ENCODE measurements around the gene ARID1A. TPM values are rescaled to one million over a fixed set of nuclear protein-coding genes. Genes with fewer than 3 reads are reported as not detected.

Gene ARID1A
- total RNA-seq, 4 donors from 2014 or later: 43.4 to 72.0 (median 53.1) TPM

DNA sequence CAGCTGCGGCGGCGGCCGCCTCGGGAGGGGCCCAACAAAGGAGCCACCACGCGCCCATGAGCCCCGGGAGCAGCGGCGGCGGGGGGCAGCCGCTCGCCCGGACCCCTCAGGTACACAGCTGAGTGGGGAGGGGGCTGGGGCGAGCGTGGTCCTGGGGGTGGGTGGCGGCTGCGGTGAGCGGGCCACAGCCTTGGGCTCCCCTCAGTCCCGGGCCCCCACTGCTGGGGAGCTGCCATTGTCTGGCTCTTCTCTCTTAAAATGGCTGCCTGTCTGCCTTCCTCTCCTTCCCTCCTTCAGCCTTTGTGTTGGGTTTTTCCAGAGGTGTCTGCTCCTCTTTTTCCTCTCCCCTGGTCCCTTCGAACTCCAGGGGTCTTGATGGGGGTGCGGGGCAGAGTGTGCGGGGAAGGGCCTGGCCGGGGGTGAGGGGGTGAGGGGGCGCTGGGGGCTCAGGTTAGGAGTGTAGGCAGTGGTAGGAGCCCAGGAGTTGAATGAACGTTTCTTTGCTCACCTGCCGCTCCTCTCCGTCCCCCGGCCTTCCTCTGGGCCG is 1.7 kb downstream of the ARID1A start:
- in situ Hi-C loops (cut with MboI; ENCODE audit: low pct_ligation_motif_present in 1 of 4, low pct_unique_long_range_greater_than_20kb in 1 of 4, low sequenced_read_pairs in 3 of 4): loop anchor here (10.0 to 25.0 kb wide), 2 partner anchors 87 to 90 kb away; partner anchors contain the start of gene PIGV (in 4 of the 4)
- Histone ChIP-seq H3K4me3 (peak overlapping the region; percentile 90 to 99 (median 93)), H3K27me3 (no peaks in the 10 kb centered on the region), H3K9me3 (no peaks in the 10 kb centered on the region), H3K36me3 (no peaks in the 10 kb centered on the region), H3K4me1 (peaks cover 48 to 65% (median 63%) of the 10 kb centered on the region in 4 donors), H3K27ac (peak overlapping the region; percentile 98 to 100 (median 100))
- no peak for DNase-seq
- 1% methylated on average over 29 of the region's 30 CpGs; no CpG with 5 or more reads in 1 of the 2 donors for WGBS, 2 donors (ENCODE audit: low coverage in 1 of 2)
- intact Hi-C loops (cut with DNase I; ENCODE audit: low total_unique reads): no loop called here
- TF ChIP-seq POLR2AphosphoS5 (IDR thresholded peaks at IDR 0.05) (no peak), EP300 (IDR thresholded peaks at IDR 0.05; ENCODE audit: low read depth) (no peak), POLR2A (IDR thresholded peaks at IDR 0.05) (no peak)
- TF ChIP-seq, protein P1, sequence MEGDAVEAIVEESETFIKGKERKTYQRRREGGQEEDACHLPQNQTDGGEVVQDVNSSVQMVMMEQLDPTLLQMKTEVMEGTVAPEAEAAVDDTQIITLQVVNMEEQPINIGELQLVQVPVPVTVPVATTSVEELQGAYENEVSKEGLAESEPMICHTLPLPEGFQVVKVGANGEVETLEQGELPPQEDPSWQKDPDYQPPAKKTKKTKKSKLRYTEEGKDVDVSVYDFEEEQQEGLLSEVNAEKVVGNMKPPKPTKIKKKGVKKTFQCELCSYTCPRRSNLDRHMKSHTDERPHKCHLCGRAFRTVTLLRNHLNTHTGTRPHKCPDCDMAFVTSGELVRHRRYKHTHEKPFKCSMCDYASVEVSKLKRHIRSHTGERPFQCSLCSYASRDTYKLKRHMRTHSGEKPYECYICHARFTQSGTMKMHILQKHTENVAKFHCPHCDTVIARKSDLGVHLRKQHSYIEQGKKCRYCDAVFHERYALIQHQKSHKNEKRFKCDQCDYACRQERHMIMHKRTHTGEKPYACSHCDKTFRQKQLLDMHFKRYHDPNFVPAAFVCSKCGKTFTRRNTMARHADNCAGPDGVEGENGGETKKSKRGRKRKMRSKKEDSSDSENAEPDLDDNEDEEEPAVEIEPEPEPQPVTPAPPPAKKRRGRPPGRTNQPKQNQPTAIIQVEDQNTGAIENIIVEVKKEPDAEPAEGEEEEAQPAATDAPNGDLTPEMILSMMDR (IDR thresholded peaks at IDR 0.05): no peak

DNA sequence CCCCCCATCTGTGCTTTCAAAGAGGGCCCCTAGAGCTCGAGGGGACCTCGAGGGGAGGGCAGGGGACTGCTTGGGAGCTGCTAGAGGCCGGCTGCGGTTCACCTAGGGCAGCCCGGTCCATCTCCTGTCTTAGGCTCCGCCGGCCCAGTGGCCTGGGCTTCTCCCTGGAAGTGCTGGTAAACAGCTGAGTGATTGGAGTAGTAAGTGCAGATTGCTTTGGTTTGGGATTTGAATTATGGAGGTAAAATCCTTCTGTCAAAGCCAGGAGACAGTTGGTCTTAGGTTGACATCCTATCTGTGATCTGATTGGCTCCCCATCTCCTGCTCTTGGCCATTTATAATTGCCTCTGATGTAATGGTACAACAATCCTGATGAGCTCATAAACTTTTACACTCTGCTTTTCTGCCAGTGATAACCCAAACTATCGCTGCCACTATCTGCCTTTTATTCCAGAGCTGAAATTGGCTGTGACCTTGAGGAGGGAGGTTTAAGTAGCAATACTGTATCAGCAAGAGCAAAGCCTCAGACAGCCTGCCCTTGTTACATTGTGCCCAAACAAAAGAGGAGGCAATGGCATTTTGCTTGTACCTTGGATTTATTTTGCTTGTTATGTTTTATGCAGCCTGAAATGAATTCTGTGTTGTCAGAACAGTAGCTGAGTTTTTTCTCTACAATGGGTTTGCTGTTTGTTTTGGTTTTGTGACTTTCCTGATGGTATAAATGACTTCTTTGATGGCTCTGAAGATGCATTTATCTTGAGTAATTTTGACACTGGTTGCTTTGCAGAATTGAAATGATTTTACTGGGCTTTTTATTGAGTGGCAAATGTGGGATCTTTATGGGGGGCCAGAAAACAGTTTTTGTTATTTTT is 2.4 kb downstream of the ARID1A start:
- Histone ChIP-seq H3K9me3 (no peaks in the 10 kb centered on the region), H3K36me3 (no peaks in the 10 kb centered on the region), H3K4me3 (peak overlapping the region; percentile 90 to 99 (median 93)), H3K27ac (peak overlapping the region; percentile 98 to 100 (median 100)), H3K27me3 (no peaks in the 10 kb centered on the region), H3K4me1 (peaks cover 56 to 71% (median 70%) of the 10 kb centered on the region in 4 donors)
- peak; percentile 65 for TF ChIP-seq POLR2A (IDR thresholded peaks at IDR 0.05)
- TF ChIP-seq POLR2AphosphoS5 (IDR thresholded peaks at IDR 0.05): peak; percentile 76 to 87 (median 84)
- TF ChIP-seq, protein P1 (IDR thresholded peaks at IDR 0.05): no peak
- no peak for TF ChIP-seq EP300 (IDR thresholded peaks at IDR 0.05; ENCODE audit: low read depth)
- peak; percentile 40 for DNase-seq
- intact Hi-C loops (cut with DNase I; ENCODE audit: low total_unique reads): no loop called here
- in situ Hi-C loops (cut with MboI; ENCODE audit: low pct_ligation_motif_present in 1 of 4, low pct_unique_long_range_greater_than_20kb in 1 of 4, low sequenced_read_pairs in 3 of 4): loop anchor here (10.0 to 25.0 kb wide), 2 partner anchors 87 to 89 kb away; partner anchors contain the start of gene PIGV (in 4 of the 4)
- 0 to 2% methylated on average over 1 to 8 of the region's 8 CpGs for WGBS, 2 donors (ENCODE audit: low coverage in 1 of 2)

DNA sequence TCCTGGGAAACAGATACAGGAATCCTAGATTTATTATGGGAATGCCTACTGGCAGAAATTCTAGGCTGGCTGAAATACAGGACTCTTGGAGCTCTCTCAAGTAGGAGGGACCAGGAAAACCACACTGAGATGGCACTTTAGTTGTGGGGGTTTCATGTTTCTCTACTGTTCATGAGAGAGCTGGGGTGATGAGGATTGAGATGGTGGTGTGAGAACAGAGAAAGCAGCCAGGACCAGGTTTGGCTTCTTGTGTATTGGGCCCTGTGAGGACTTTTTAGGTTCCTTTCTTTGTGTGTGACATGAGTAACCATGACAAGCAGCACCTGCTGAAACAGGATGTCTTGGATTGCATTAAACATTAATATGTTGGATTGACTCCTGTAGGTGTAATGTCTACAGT is 4.9 kb downstream of the ARID1A start:
- in situ Hi-C loops (cut with MboI; ENCODE audit: low pct_ligation_motif_present in 1 of 4, low pct_unique_long_range_greater_than_20kb in 1 of 4, low sequenced_read_pairs in 3 of 4) (no loop called here), intact Hi-C loops (cut with DNase I; ENCODE audit: low total_unique reads) (no loop called here)
- no peak for DNase-seq
- H3K27ac ChIP-seq: peak overlapping the region in 3 of 4 donors; percentile 19 to 98 (median 32)
- H3K36me3 ChIP-seq: no peaks in the 10 kb centered on the region
- no peaks in the 10 kb centered on the region for H3K27me3 ChIP-seq
- H3K4me1 ChIP-seq: peaks cover 59 to 75% (median 73%) of the 10 kb centered on the region in 4 donors
- TF ChIP-seq POLR2AphosphoS5 (IDR thresholded peaks at IDR 0.05): no peak
- TF ChIP-seq, protein P1 (IDR thresholded peaks at IDR 0.05): no peak
- no peak for TF ChIP-seq EP300 (IDR thresholded peaks at IDR 0.05; ENCODE audit: low read depth)
- TF ChIP-seq POLR2A (IDR thresholded peaks at IDR 0.05): no peak
- no peak overlapping the region for H3K4me3 ChIP-seq
- H3K9me3 ChIP-seq: no peaks in the 10 kb centered on the region

DNA sequence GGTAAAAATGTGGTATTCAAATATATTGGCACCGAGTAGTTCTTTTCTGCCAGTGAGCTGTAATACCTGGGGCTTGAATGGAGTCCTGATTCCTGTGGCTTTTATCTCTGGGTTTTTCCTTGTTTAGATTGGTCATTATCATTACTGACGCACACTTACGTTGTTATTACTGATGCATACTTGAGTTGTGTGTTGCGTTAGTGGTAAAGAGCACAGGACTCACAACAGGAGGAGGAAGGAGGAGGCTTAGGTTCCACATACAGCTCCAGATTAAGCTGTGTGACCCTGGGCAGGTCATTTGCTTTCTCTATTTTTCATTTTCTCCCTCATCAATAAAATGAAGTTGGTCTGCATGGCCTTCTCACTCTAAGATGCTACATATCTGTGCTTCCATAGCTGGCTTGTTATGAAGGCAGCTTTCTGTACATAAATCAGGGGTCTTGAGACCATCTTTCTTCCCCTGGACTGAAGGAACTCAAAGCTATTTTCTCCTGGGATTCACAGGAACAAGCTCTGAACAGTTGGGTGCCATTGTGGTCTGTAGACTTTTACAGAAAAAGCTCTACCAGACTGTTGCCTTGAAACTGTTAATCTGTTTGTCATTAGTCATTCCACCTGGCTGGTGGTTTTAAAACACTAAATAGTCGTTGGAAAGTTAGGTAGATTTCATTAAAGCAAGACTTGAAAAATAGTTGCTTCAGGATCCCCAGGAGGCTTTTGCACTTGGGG is 5.6 kb downstream of the ARID1A start:
- H3K27ac ChIP-seq: peak overlapping the region; percentile 22 to 98 (median 30)
- no peak overlapping the region for H3K4me3 ChIP-seq
- WGBS, 2 donors (ENCODE audit: low coverage in 1 of 2): 44 to 62% methylated on average over 3 to 5 of the region's 5 CpGs

More for the DNA sequence above, 5.6 kb downstream of the ARID1A start:
- Histone ChIP-seq H3K4me1 (peaks cover 66 to 82% (median 80%) of the 10 kb centered on the region in 4 donors), H3K36me3 (no peaks in the 10 kb centered on the region), H3K9me3 (no peaks in the 10 kb centered on the region), H3K27me3 (no peaks in the 10 kb centered on the region)
- in situ Hi-C loops (cut with MboI; ENCODE audit: low pct_ligation_motif_present in 1 of 4, low pct_unique_long_range_greater_than_20kb in 1 of 4, low sequenced_read_pairs in 3 of 4) (no loop called here), intact Hi-C loops (cut with DNase I; ENCODE audit: low total_unique reads) (no loop called here)
- TF ChIP-seq POLR2AphosphoS5 (IDR thresholded peaks at IDR 0.05) (no peak), POLR2A (IDR thresholded peaks at IDR 0.05) (no peak), EP300 (IDR thresholded peaks at IDR 0.05; ENCODE audit: low read depth) (no peak)
- TF ChIP-seq, protein P1 (IDR thresholded peaks at IDR 0.05): no peak
- DNase-seq: no peak
